Fibroblast of lung (primary cell): ENCODE results near the gene MAP4K4. TPM values are rescaled to one million over a fixed set of nuclear protein-coding genes. Genes with fewer than 3 reads are reported as not detected.

Experiments used
- DNase-seq, 2 donors: peaks; one replicate each; pipeline versions ENCODE4 v3.0.0 to v3.0.0-alpha.2; 2010; ENCODE audit warnings: low read depth in 2 of 2
- H2AFZ ChIP-seq: 2 replicates; pipeline ENCODE4 v1.5.1; 2012; ENCODE audit warnings: low read length, control low read depth, inconsistent platforms
- H3K27ac ChIP-seq: 2 replicates; pipeline ENCODE4 v1.5.1; 2011; ENCODE audit warnings: low read length, control low read depth; ENCODE audit not compliant: insufficient read depth
- H3K27me3 ChIP-seq: 2 replicates; pipeline ENCODE4 v1.5.1; 2011; ENCODE audit warnings: mild to moderate bottlenecking, low read length; ENCODE audit not compliant: control insufficient read depth, insufficient read depth
- H3K36me3 ChIP-seq: 2 replicates; pipeline ENCODE4 v1.5.1; 2011; ENCODE audit warnings: low read length; ENCODE audit not compliant: control insufficient read depth, insufficient read depth
- H3K4me1 ChIP-seq: 2 replicates; pipeline ENCODE4 v1.5.1; 2011; ENCODE audit warnings: low read length; ENCODE audit not compliant: control insufficient read depth, insufficient read depth; ENCODE audit errors: extremely low read depth
- H3K4me2 ChIP-seq: 2 replicates; pipeline ENCODE4 v1.5.1; 2011; ENCODE audit warnings: low read length, control low read depth; ENCODE audit not compliant: insufficient read depth; ENCODE audit errors: extremely low read depth
- H3K4me3 ChIP-seq, 4 experiments: fragments of 200-600 bp in 1 of 4; sonication (generic) in 1 of 4; replicated peaks in 1 of 4; 2 replicates each; pipeline ENCODE4 v1.5.1; 2011 to 2016; ENCODE audit warnings: low read length in 4 of 4, low read depth in 3 of 4, mild to moderate bottlenecking in 3 of 4, control low read depth in 2 of 4, inconsistent platforms in 1 of 4, mixed read lengths in 1 of 4; ENCODE audit not compliant: insufficient read depth in 1 of 4; ENCODE audit errors: control extremely low read depth in 1 of 4
- H3K79me2 ChIP-seq: 2 replicates; pipeline ENCODE4 v1.5.1; 2012; ENCODE audit warnings: mild to moderate bottlenecking, low read length, inconsistent platforms; ENCODE audit not compliant: control insufficient read depth, insufficient read depth
- H3K9ac ChIP-seq: 2 replicates; pipeline ENCODE4 v1.5.1; 2011; ENCODE audit warnings: mild to moderate bottlenecking, low read length, control low read depth; ENCODE audit not compliant: insufficient read depth
- H3K9me3 ChIP-seq: 2 replicates; pipeline ENCODE4 v1.5.1; 2012; ENCODE audit warnings: low read depth, low read length; ENCODE audit not compliant: control insufficient read depth, insufficient read depth
- H4K20me1 ChIP-seq: 2 replicates; pipeline ENCODE4 v1.5.1; 2011; ENCODE audit warnings: low read length; ENCODE audit not compliant: control insufficient read depth, insufficient read depth; ENCODE audit errors: extremely low read depth
- EZH2 ChIP-seq: IDR thresholded peaks from 2 replicates; pipeline ENCODE4 v1.5.1; 2012; ENCODE audit warnings: low read length, control low read depth, mild to moderate bottlenecking; ENCODE audit errors: missing control alignments
- polyA plus RNA-seq, 2 donors: library from polyadenylated mRNA; depleted of rRNA in 1 of 2; stranded (reverse) in 1 of 2; unstranded in 1 of 2; fragments of >200 nt; gene quantifications; 2 replicates each; pipeline ENCODE4 v1.2.1, GENCODE V29; 2011 to 2012; ENCODE audit warnings: missing spikeins in 1 of 2
- total RNA-seq: library from RNA; depleted of rRNA; stranded (reverse); fragments of >200 nt; gene quantifications from 2 replicates; pipeline ENCODE4 v1.2.1, GENCODE V29; 2014
- TF ChIP-seq, protein P1 (sequence below), 2 donors: IDR thresholded peaks in 1 of 2; conservative IDR thresholded peaks in 1 of 2; 1 replicate in 1 of 2; 2 replicates in 1 of 2; pipeline ENCODE4 v1.5.1; 2011 to 2012; ENCODE audit warnings: low read length in 2 of 2, control low read depth in 1 of 2, inconsistent platforms in 1 of 2, low read depth in 1 of 2, mild to moderate bottlenecking in 1 of 2

The MAP4K4 gene
- total and polyA plus RNA-seq, 2 donors (not counting 1 experiment from before 2014, with no cell fraction given): 113 to 164 TPM

DNA sequence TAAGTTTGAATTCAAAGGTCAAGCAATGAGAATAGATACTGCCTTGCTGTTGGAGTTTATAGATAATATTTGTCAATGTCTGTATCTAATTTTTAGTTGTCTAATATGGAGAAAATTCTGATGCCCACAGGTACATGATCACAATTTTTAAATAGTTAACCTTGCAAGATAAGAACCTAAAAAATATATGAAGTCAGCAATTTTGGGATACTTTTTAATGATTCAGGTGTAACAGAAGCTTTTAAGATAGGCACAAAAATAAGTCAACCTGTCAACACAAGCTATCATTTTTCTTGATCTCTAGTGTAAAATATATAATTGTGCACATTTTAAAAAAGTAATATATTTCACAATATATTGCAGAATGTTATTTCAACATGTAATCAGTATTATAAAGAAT lies 201.8 kb downstream of the MAP4K4 start:
- Histone ChIP-seq H4K20me1 (no peaks in the 10 kb centered on the region), H3K36me3 (peaks cover 5% of the 10 kb centered on the region), H3K9me3 (no peaks in the 10 kb centered on the region), H3K27ac (no peak overlapping the region), H3K79me2 (no peaks in the 10 kb centered on the region), H3K4me1 (no peaks in the 10 kb centered on the region), H2AFZ (no peak overlapping the region), H3K27me3 (no peaks in the 10 kb centered on the region), H3K4me3 (no peak overlapping the region), H3K4me2 (no peak overlapping the region), H3K9ac (no peak overlapping the region)
- TF ChIP-seq EZH2: no peak
- TF ChIP-seq, protein P1, sequence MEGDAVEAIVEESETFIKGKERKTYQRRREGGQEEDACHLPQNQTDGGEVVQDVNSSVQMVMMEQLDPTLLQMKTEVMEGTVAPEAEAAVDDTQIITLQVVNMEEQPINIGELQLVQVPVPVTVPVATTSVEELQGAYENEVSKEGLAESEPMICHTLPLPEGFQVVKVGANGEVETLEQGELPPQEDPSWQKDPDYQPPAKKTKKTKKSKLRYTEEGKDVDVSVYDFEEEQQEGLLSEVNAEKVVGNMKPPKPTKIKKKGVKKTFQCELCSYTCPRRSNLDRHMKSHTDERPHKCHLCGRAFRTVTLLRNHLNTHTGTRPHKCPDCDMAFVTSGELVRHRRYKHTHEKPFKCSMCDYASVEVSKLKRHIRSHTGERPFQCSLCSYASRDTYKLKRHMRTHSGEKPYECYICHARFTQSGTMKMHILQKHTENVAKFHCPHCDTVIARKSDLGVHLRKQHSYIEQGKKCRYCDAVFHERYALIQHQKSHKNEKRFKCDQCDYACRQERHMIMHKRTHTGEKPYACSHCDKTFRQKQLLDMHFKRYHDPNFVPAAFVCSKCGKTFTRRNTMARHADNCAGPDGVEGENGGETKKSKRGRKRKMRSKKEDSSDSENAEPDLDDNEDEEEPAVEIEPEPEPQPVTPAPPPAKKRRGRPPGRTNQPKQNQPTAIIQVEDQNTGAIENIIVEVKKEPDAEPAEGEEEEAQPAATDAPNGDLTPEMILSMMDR (conservative IDR thresholded peaks at IDR 0.05 in 1 of 2, IDR thresholded peaks at IDR 0.05 in 1 of 2; ENCODE audit: low read depth in 1 of 2, low read length in 2 of 2): no peak
- no peak for DNase-seq

DNA sequence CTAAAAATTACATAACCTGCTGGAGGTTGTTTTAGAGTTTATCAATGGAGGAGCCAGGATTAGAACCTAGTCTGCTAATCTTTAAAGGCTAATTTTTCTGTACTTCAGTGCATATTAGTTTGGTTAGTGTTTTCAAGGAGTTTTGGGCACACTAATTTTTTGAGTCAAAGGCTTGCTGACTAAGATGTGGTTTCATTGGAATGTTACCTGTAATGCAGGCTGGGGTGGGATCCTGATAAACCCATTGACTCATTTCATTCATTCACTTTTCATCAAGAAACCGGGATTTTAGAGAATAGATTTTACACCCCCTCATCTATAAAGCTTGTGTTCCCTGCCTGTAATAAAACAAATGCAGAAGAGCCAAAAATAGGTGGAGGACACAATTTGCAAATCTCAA lies 202.4 kb downstream of the MAP4K4 start:
- H3K27ac ChIP-seq: no peak overlapping the region
- H3K4me2 ChIP-seq: no peak overlapping the region
- H3K9me3 ChIP-seq: no peaks in the 10 kb centered on the region
- H4K20me1 ChIP-seq: no peaks in the 10 kb centered on the region
- no peak for TF ChIP-seq EZH2
- TF ChIP-seq, protein P1 (conservative IDR thresholded peaks at IDR 0.05 in 1 of 2, IDR thresholded peaks at IDR 0.05 in 1 of 2; ENCODE audit: low read depth in 1 of 2, low read length in 2 of 2): no peak
- peaks cover 5% of the 10 kb centered on the region for H3K36me3 ChIP-seq
- H3K79me2 ChIP-seq: no peaks in the 10 kb centered on the region
- H3K4me3 ChIP-seq: no peak overlapping the region
- H3K4me1 ChIP-seq: no peaks in the 10 kb centered on the region
- peak in 1 of 2 donors; percentile 37 for DNase-seq
- H3K9ac ChIP-seq: no peak overlapping the region
- H2AFZ ChIP-seq: no peak overlapping the region
- H3K27me3 ChIP-seq: no peaks in the 10 kb centered on the region

DNA sequence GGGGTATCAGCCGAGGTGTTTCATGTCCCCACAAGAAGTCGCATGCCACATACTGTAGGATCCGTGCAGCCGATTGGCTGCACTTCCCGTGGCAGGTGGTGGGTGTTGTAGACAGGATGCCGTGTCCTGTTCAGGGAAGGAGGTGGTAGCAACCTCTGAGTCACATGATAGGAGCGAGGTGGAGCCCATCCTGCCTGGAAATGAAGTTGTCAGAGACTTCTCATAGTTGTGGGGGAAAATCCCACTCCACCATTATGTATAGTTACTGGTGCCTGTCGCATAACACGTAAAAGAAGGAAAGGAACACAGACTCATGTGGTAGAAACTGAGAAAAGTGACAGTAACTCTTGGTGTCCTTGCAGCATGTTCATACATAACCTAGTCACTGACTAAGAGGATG lies 202.9 kb downstream of the MAP4K4 start:
- Histone ChIP-seq H3K4me2 (no peak overlapping the region), H3K4me1 (no peaks in the 10 kb centered on the region), H3K79me2 (no peaks in the 10 kb centered on the region), H4K20me1 (no peaks in the 10 kb centered on the region), H3K36me3 (peaks cover 5% of the 10 kb centered on the region), H2AFZ (no peak overlapping the region), H3K9ac (no peak overlapping the region), H3K27ac (no peak overlapping the region), H3K27me3 (no peaks in the 10 kb centered on the region), H3K4me3 (no peak overlapping the region), H3K9me3 (no peaks in the 10 kb centered on the region)
- no peak for DNase-seq
- TF ChIP-seq, protein P1 (conservative IDR thresholded peaks at IDR 0.05 in 1 of 2, IDR thresholded peaks at IDR 0.05 in 1 of 2; ENCODE audit: low read depth in 1 of 2, low read length in 2 of 2): no peak
- no peak for TF ChIP-seq EZH2
